Esophagus squamous epithelium (tissue), 5 donors: ENCODE results near the gene OTOG. TPM values are rescaled to one million over a fixed set of nuclear protein-coding genes. Genes with fewer than 3 reads are reported as not detected.

Experiments used
- DNase-seq: peaks from one replicate; lab custom pipeline; 2025; lab: John Stamatoyannopoulos, UW
- H3K27ac ChIP-seq, 4 donors: fragments of 200-600 bp; sonication (generic); one replicate each; pipeline ENCODE4 v1.5.1; 2016 to 2019; ENCODE audit warnings: mild to moderate bottlenecking in 1 of 4
- H3K27me3 ChIP-seq, 4 donors: fragments of 200-600 bp; sonication (generic); 1 replicate in 3 of 4; 2 replicates in 1 of 4; pipeline versions ENCODE4 v1.5.1 to v1.6.0; 2017 to 2021; ENCODE audit warnings: antibody characterized with exemption in 1 of 4
- H3K36me3 ChIP-seq, 3 donors: fragments of 200-600 bp; sonication (generic); one replicate each; pipeline ENCODE4 v1.5.1; 2016 to 2019
- H3K4me1 ChIP-seq, 3 donors: fragments of 200-600 bp; sonication (generic); one replicate each; pipeline ENCODE4 v1.5.1; 2017 to 2019
- H3K4me3 ChIP-seq, 4 donors: fragments of 200-600 bp; sonication (generic); 1 replicate in 3 of 4; 2 replicates in 1 of 4; pipeline ENCODE4 v1.5.1; 2016 to 2019; ENCODE audit warnings: mild to moderate bottlenecking in 2 of 4, moderate library complexity in 1 of 4
- H3K9me3 ChIP-seq, 3 donors: fragments of 200-600 bp; sonication (generic); one replicate each; pipeline ENCODE4 v1.5.1; 2016 to 2019
- POLR2A ChIP-seq, 4 donors: fragments of 450-650 bp; IDR thresholded peaks; one replicate each; pipeline ENCODE4 v1.6.1; 2017; ENCODE audit warnings: antibody characterized with exemption in 4 of 4, mild to moderate bottlenecking in 4 of 4, moderate library complexity in 3 of 4
- WGBS, 2 donors: methylation state at CpG; one replicate each; pipeline ENCODE4 v1.1.5; 2018; 5-methylcytosine and 5-hydroxymethylcytosine counted together
- intact Hi-C: fragments of 100-400 bp; cut with DNase I; formaldehyde crosslinking; loops from one replicate; pipeline ENCODE4 v1.15.0; 2022
- total RNA-seq, 4 donors: library from RNA; depleted of rRNA; stranded (reverse); fragments of >200 nt; gene quantifications; one replicate each; pipeline ENCODE4 v1.1.0, GENCODE V29; 2016
- TF ChIP-seq, protein P1 (sequence below), 6 experiments: fragments of 450-650 bp in 4 of 6; fragments of 200-600 bp in 2 of 6; sonication (generic) in 2 of 6; IDR thresholded peaks; one replicate each; pipeline ENCODE4 v1.5.1; 2016 to 2019; ENCODE audit warnings: antibody characterized with exemption in 6 of 6, mild to moderate bottlenecking in 4 of 6, moderate library complexity in 4 of 6
- donor health status: DM: yes; HTN: yes; CAD: no.

Gene OTOG
- total RNA-seq, 4 donors from 2014 or later = not detected

DNA sequence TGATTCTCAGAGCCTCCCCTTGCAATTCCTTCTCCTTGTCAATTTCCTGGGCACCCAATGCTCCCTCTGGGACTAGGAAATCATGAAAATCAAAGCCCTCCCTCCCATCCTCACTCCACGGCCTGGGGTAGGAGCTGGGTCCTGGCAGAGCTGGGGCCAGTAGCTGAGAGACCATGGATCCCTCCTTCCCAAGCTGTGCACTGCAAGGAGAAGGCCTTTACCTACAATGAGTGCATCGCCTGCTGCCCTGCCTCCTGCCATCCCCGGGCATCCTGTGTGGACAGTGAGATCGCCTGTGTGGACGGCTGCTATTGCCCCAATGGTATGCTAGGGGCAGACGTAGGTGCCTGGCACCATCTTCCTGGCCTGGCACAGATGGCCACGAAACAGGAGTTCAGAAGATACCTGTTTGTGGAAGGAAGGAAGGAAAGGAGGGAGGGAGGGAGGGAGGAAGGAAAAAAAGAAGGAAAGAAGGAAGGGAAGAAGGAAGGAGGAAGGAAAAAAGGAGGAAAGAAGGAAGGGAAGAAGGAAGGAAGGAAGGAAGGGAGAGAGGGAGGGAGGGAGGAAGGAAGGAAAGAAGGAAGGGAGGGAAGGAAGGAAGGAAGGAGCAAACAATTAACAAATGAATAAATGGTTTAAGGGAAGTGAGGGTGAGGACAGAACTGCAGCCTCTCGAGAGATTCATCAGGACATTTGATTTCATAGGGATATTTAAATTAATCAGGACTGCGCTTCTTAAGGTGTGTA lies 12.5 kb downstream of the OTOG start:
- no peak overlapping the region for H3K4me3 ChIP-seq
- no peaks in the 10 kb centered on the region for H3K9me3 ChIP-seq
- no peaks in the 10 kb centered on the region for H3K36me3 ChIP-seq
- intact Hi-C loops = no loop called here
- DNase-seq = no peak
- no peak for TF ChIP-seq POLR2A (IDR thresholded peaks at IDR 0.05)
- TF ChIP-seq, protein P1, sequence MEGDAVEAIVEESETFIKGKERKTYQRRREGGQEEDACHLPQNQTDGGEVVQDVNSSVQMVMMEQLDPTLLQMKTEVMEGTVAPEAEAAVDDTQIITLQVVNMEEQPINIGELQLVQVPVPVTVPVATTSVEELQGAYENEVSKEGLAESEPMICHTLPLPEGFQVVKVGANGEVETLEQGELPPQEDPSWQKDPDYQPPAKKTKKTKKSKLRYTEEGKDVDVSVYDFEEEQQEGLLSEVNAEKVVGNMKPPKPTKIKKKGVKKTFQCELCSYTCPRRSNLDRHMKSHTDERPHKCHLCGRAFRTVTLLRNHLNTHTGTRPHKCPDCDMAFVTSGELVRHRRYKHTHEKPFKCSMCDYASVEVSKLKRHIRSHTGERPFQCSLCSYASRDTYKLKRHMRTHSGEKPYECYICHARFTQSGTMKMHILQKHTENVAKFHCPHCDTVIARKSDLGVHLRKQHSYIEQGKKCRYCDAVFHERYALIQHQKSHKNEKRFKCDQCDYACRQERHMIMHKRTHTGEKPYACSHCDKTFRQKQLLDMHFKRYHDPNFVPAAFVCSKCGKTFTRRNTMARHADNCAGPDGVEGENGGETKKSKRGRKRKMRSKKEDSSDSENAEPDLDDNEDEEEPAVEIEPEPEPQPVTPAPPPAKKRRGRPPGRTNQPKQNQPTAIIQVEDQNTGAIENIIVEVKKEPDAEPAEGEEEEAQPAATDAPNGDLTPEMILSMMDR (IDR thresholded peaks at IDR 0.05) = no peak
- peaks cover 0 to 27% (median 0%) of the 10 kb centered on the region in 4 donors for H3K27me3 ChIP-seq
- H3K4me1 ChIP-seq = no peaks in the 10 kb centered on the region
- 61 to 78% methylated on average over 2 to 4 of the region's 9 CpGs for WGBS, 2 donors
- H3K27ac ChIP-seq = no peak overlapping the region

DNA sequence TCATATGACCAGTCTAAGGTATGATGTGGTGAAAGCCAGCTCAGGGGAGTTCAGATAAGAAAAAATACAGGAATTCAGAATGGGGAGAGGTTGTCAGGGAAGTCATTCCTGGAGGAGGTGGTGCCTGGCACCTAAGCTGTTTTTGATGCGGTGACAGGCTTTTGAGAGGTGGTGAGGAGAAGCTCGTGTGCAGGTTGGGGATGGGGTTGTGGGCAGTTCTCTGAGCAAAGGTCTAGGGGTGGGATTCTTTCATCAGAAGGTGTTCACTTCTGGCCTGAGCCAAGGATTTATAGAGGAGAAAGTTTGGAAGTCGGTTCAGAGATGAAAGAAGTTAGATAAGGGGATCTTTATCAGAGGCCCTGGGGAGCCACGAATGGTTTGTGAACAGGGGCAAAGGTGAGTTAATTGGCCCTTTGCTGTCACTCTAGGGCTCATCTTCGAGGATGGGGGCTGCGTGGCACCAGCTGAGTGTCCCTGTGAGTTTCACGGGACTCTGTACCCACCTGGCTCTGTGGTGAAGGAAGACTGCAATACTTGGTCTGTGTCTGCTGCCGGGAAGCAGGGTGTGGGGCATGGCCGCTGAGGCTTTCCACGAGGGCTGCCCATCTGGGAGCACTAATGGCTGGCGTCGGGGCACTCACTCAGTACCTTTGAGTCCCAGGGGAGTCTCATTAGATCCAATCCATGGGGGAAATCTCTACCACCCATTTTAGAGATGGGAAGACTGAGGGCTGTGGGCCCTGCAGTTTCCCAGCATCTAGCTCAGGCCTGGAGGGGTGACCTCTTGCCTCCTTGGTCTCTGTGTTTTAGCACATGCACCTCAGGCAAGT lies 13.4 kb downstream of the OTOG start:
- H3K4me3 ChIP-seq = no peak overlapping the region
- peaks cover 0 to 27% (median 0%) of the 10 kb centered on the region in 4 donors for H3K27me3 ChIP-seq
- H3K27ac ChIP-seq = no peak overlapping the region
- no peak for DNase-seq
- TF ChIP-seq, protein P1 (IDR thresholded peaks at IDR 0.05) = no peak
- no peak for TF ChIP-seq POLR2A (IDR thresholded peaks at IDR 0.05)
- intact Hi-C loops = no loop called here
- H3K4me1 ChIP-seq = no peaks in the 10 kb centered on the region
- WGBS, 2 donors = 51 to 59% methylated on average over 7 to 12 of the region's 12 CpGs
- no peaks in the 10 kb centered on the region for H3K36me3 ChIP-seq
- H3K9me3 ChIP-seq = no peaks in the 10 kb centered on the region

DNA sequence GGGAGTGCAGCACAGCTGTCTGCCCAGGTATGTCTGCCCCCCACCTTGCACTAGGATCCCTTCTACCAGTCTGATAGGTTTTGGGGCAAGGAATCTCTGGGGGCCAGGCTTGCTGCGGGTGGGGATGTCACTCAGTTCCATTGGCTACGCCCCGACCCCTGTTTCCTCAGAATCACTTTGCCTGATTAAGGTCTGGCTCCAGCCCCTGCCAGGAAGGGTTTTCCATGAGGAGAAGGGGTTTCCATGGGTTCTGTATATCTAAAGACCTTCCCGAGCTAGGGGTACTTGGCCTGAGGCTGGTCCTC lies 14.0 kb downstream of the OTOG start:
- 89 to 100% methylated on average over 1 to 3 of the region's 4 CpGs for WGBS, 2 donors
- H3K36me3 ChIP-seq = no peaks in the 10 kb centered on the region
- intact Hi-C loops = no loop called here
- DNase-seq = no peak
- no peak overlapping the region for H3K4me3 ChIP-seq
- H3K27ac ChIP-seq = no peak overlapping the region
- no peak for TF ChIP-seq POLR2A (IDR thresholded peaks at IDR 0.05)
- TF ChIP-seq, protein P1 (IDR thresholded peaks at IDR 0.05) = no peak
- no peaks in the 10 kb centered on the region for H3K9me3 ChIP-seq
- H3K4me1 ChIP-seq = no peaks in the 10 kb centered on the region
- peaks cover 0 to 27% (median 0%) of the 10 kb centered on the region in 4 donors for H3K27me3 ChIP-seq

DNA sequence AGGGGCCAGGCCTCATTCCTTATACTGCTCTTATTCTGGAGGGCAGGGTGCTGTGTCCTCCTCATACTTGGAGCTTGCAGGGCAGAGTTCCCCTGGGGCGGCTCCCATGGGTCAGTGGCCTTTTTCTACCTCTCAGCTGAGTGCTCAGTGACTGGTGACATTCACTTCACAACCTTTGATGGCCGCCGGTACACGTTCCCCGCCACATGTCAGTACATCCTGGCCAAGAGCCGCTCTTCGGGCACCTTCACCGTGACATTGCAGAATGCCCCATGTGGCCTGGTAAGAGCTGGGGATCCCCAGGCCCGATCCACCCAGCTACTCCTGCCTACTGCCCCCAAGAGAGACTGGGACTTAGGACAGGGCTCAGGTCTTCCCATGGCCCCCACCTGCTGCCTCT lies 14.5 kb downstream of the OTOG start:
- Histone ChIP-seq H3K27me3 (peaks cover 0 to 27% (median 0%) of the 10 kb centered on the region in 4 donors), H3K27ac (no peak overlapping the region), H3K4me1 (no peaks in the 10 kb centered on the region), H3K36me3 (no peaks in the 10 kb centered on the region), H3K4me3 (no peak overlapping the region), H3K9me3 (no peaks in the 10 kb centered on the region)
- intact Hi-C loops = no loop called here
- TF ChIP-seq, protein P1 (IDR thresholded peaks at IDR 0.05) = no peak
- no peak for TF ChIP-seq POLR2A (IDR thresholded peaks at IDR 0.05)
- no peak for DNase-seq
- 87% methylated on average over 9 of the region's 9 CpGs; no CpG with 5 or more reads in 1 of the 2 donors for WGBS, 2 donors

DNA sequence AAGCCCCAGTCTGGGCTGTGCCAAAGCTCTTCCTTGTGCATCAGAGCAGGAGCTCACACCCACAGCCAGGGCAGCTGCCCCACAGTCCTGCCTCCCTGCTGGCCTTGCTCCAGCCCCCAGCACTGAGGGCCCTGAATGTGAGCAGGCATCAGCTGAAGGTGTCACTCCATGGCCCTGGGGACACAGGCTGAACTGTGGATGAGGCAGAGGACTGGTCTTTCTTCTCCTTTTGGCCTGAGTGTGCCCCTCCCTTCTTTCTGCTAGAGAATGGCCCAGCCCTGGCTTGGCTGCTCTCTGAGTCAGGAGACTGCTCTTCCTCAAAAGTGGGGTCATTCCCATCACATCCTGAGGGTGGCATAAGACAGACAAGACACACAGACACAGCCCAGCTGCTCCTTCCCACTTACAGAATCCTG lies 16.2 kb downstream of the OTOG start:
- Histone ChIP-seq H3K27ac (no peak overlapping the region), H3K36me3 (no peaks in the 10 kb centered on the region), H3K27me3 (peaks cover 0 to 13% (median 0%) of the 10 kb centered on the region in 4 donors), H3K4me1 (no peaks in the 10 kb centered on the region), H3K9me3 (no peaks in the 10 kb centered on the region), H3K4me3 (no peak overlapping the region)
- intact Hi-C loops = no loop called here
- TF ChIP-seq POLR2A (IDR thresholded peaks at IDR 0.05) = no peak
- TF ChIP-seq, protein P1 (IDR thresholded peaks at IDR 0.05) = no peak
- DNase-seq = no peak
